Smooth muscle cell (in vitro differentiated cells): ENCODE data around the gene RAB6A. TPM values are rescaled to one million over a fixed set of nuclear protein-coding genes. Genes with fewer than 3 reads are reported as not detected.

Source experiments
- DNase-seq: peaks from one replicate; lab custom pipeline; 2025; ENCODE audit not compliant: unreplicated experiment; lab: John Stamatoyannopoulos, UW
- H2AFZ ChIP-seq: fragments of 200-600 bp; sonication (generic); 2 replicates; pipeline ENCODE4 v1.6.0; 2016; ENCODE audit warnings: antibody characterized with exemption, low read depth, mild to moderate bottlenecking
- H3F3A ChIP-seq: fragments of 200-600 bp; sonication (generic); 2 replicates; pipeline ENCODE4 v1.6.0; 2017; ENCODE audit warnings: antibody characterized with exemption, low read depth
- H3K27ac ChIP-seq: fragments of 200-600 bp; sonication (generic); 2 replicates; pipeline ENCODE4 v1.5.1; 2016; ENCODE audit warnings: low read depth, mild to moderate bottlenecking
- H3K27me3 ChIP-seq: fragments of 200-600 bp; sonication (generic); 2 replicates; pipeline ENCODE4 v1.6.1; 2016; ENCODE audit warnings: low read depth, mild to moderate bottlenecking
- H3K36me3 ChIP-seq: fragments of 200-600 bp; sonication (generic); 2 replicates; pipeline ENCODE4 v1.5.1; 2016; ENCODE audit warnings: low read depth
- H3K4me1 ChIP-seq: fragments of 200-600 bp; sonication (generic); 2 replicates; pipeline ENCODE4 v1.5.1; 2016; ENCODE audit warnings: low read depth
- H3K4me2 ChIP-seq: fragments of 200-600 bp; sonication (generic); 2 replicates; pipeline ENCODE4 v1.6.0; 2016; ENCODE audit warnings: mild to moderate bottlenecking
- H3K4me3 ChIP-seq: fragments of 200-600 bp; sonication (generic); 2 replicates; pipeline ENCODE4 v1.5.1; 2016; ENCODE audit warnings: mild to moderate bottlenecking
- H3K79me2 ChIP-seq: fragments of 200-600 bp; sonication (generic); 2 replicates; pipeline ENCODE4 v1.6.0; 2016; ENCODE audit warnings: low read depth, mild to moderate bottlenecking
- H3K9ac ChIP-seq: fragments of 200-600 bp; sonication (generic); 2 replicates; pipeline ENCODE4 v1.6.0; 2016; ENCODE audit warnings: low read depth
- H3K9me3 ChIP-seq: fragments of 200-600 bp; sonication (generic); replicated peaks from 2 replicates; pipeline ENCODE4 v1.5.1; 2016; ENCODE audit warnings: low read depth
- H4K20me1 ChIP-seq: fragments of 200-600 bp; sonication (generic); 2 replicates; pipeline ENCODE4 v1.6.0; 2016; ENCODE audit warnings: low read depth
- WGBS: methylation state at CpG from one replicate; pipeline ENCODE4 v1.1.7; 2016; ENCODE audit warnings: low lambda C conversion rate; 5-methylcytosine and 5-hydroxymethylcytosine counted together
- polyA plus RNA-seq: library from polyadenylated mRNA; unstranded; fragments of >200 nt; fragmentation: Nextera tagmentation; extraction: Ambion mirVana; gene quantifications from 2 replicates; pipeline ENCODE4 v1.2.1, GENCODE V29; 2016
- total RNA-seq: library from RNA; depleted of rRNA; stranded (reverse); fragments of >200 nt; gene quantifications from 2 replicates; pipeline ENCODE4 v1.2.3, GENCODE V29; 2014
- TF ChIP-seq, protein P1 (sequence below): fragments of 200-600 bp; sonication (generic); IDR thresholded peaks from 2 replicates; pipeline ENCODE4 v1.5.1; 2017; ENCODE audit warnings: borderline replicate concordance, mild to moderate bottlenecking, antibody characterized with exemption; ENCODE audit not compliant: insufficient read depth, poor library complexity, severe bottlenecking

RAB6A gene
- total and polyA plus RNA-seq, 2 experiments from 2014 or later = 102 to 148 TPM

DNA sequence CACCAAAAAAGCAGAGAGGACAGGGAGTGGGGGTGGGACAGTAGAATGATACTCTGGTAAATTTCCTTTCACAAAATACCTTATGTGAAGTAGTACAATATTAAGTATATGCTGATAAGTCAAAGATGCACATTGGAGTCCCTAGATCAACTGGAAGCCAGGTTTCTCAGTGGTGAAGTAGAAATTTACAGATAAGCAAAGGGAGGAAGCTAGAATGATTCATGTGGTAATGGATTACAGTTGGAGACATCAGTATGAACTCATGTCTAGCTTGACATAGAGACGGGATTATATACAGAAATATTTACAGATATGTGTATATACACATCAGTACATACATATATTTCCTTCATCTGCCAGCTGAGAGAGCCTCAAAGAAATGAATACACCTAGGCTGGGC, 93.0 kb downstream of the RAB6A start:
- H3K4me2 ChIP-seq = no peak overlapping the region
- TF ChIP-seq, protein P1, sequence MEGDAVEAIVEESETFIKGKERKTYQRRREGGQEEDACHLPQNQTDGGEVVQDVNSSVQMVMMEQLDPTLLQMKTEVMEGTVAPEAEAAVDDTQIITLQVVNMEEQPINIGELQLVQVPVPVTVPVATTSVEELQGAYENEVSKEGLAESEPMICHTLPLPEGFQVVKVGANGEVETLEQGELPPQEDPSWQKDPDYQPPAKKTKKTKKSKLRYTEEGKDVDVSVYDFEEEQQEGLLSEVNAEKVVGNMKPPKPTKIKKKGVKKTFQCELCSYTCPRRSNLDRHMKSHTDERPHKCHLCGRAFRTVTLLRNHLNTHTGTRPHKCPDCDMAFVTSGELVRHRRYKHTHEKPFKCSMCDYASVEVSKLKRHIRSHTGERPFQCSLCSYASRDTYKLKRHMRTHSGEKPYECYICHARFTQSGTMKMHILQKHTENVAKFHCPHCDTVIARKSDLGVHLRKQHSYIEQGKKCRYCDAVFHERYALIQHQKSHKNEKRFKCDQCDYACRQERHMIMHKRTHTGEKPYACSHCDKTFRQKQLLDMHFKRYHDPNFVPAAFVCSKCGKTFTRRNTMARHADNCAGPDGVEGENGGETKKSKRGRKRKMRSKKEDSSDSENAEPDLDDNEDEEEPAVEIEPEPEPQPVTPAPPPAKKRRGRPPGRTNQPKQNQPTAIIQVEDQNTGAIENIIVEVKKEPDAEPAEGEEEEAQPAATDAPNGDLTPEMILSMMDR = no peak
- H3K9ac ChIP-seq = no peak overlapping the region
- H3K79me2 ChIP-seq = no peaks in the 10 kb centered on the region
- H3K4me3 ChIP-seq = no peak overlapping the region
- H4K20me1 ChIP-seq = no peaks in the 10 kb centered on the region
- H3K4me1 ChIP-seq = no peaks in the 10 kb centered on the region
- no peak for DNase-seq
- peak overlapping the region; percentile 16 for H3K27ac ChIP-seq
- no peak overlapping the region for H2AFZ ChIP-seq
- H3K36me3 ChIP-seq = no peaks in the 10 kb centered on the region
- no peaks in the 10 kb centered on the region for H3K9me3 ChIP-seq
- H3F3A ChIP-seq = no peaks in the 10 kb centered on the region
- no peaks in the 10 kb centered on the region for H3K27me3 ChIP-seq
- 70% methylated on average over 1 of the region's 1 CpG for WGBS

DNA sequence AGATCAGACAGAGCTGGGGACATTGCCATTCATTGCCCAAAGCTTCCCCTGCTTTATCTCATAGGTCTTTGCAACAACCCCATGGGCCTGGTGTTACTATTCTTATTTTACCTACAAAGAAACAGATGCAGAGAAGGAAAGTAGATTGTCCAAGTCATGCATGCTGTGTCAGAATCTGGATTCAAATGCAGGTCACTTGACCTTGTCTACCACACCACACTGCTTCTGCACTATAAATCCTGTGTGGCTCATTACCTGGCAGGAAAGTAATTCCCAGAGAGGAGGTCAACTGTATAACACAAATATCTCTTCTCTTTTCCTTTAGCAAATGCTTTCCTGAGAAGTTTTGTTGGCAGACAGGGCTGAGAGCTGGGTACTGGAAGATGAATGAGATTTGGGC, 96.0 kb downstream of the RAB6A start:
- TF ChIP-seq, protein P1 = no peak
- no peaks in the 10 kb centered on the region for H3K27me3 ChIP-seq
- H3F3A ChIP-seq = no peaks in the 10 kb centered on the region
- H3K9me3 ChIP-seq = no peaks in the 10 kb centered on the region
- no peak overlapping the region for H3K4me3 ChIP-seq
- no peak overlapping the region for H3K27ac ChIP-seq
- H3K9ac ChIP-seq = no peak overlapping the region
- no peaks in the 10 kb centered on the region for H3K36me3 ChIP-seq
- H4K20me1 ChIP-seq = no peaks in the 10 kb centered on the region
- H3K4me1 ChIP-seq = no peaks in the 10 kb centered on the region
- no peaks in the 10 kb centered on the region for H3K79me2 ChIP-seq
- no peak overlapping the region for H3K4me2 ChIP-seq
- DNase-seq = no peak
- H2AFZ ChIP-seq = no peak overlapping the region

DNA sequence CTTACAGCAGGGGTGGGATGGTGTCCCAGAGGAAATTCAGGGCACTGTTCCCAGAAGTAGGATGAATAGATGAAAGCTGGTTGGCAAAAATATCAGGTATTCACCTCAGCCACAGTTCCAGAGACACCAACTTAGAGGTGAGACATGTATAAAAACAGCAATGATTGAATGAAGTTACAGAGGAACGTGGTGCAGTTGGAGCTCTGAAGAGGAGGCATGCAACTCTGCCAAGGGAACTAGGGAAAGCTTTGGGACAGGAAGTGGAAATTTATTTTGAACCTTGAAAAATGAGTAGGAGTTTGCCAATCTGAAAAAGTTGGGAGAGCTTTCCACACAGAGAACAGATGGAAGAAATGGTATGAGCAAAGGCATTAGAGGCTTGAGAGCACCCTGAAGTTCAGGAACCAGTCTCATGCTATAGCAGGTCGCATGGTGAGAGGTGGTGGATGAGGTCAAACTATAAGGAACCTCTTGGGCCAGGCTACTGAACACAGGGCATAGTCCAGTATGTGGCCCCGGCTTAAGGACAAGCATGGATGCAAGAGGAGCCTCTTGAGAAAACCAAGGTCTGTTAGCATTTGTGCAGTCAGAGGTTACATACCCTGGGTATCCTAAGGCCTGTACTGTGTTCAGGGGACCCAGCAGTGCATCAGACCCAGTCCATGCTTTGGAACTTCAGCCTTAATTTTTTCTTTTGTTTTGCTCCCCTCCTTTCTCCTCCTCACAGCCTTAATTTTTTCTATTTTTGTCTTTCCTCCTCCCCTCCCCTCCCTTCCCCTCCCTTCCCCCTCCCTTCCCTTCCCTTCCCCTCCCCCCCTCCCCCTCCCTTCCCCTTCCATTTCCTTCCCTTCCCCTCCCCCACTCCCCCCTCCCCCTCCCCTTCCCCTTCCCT, 97.0 kb downstream of the RAB6A start:
- no peaks in the 10 kb centered on the region for H3K79me2 ChIP-seq
- H3K27ac ChIP-seq = no peak overlapping the region
- TF ChIP-seq, protein P1 = no peak
- 91% methylated on average over 3 of the region's 3 CpGs for WGBS
- H3K4me1 ChIP-seq = no peaks in the 10 kb centered on the region
- no peak overlapping the region for H2AFZ ChIP-seq
- H4K20me1 ChIP-seq = no peaks in the 10 kb centered on the region
- H3F3A ChIP-seq = no peaks in the 10 kb centered on the region
- no peaks in the 10 kb centered on the region for H3K36me3 ChIP-seq
- H3K9ac ChIP-seq = no peak overlapping the region
- no peak for DNase-seq
- no peak overlapping the region for H3K4me3 ChIP-seq
- H3K9me3 ChIP-seq = no peaks in the 10 kb centered on the region
- no peak overlapping the region for H3K4me2 ChIP-seq
- no peaks in the 10 kb centered on the region for H3K27me3 ChIP-seq
